HG02981 (cell line): Measurements from ENCODE around the gene BTBD7.

Source experiments
- ATAC-seq: cut with Tn5 transposase; IDR thresholded peaks from one replicate; pipeline ENCODE4 v1.9.1; 2021; ENCODE audit warnings: mild to moderate bottlenecking, moderate library complexity; ENCODE audit not compliant: unreplicated experiment

Gene BTBD7

GRCh38 chr14:93302688-93303581 is 29.9 kb downstream of the BTBD7 start:
- ATAC-seq, result no peak

- ATAC-seq, result no peak
Measured at GRCh38 chr14:93301821-93302447, 30.9 kb downstream of the BTBD7 start.

GRCh38 chr14:93299866-93300265 is 33.0 kb downstream of the BTBD7 start:
- no peak for ATAC-seq

GRCh38 chr14:93299416-93299815 is 33.4 kb downstream of the BTBD7 start:
- no peak for ATAC-seq

GRCh38 chr14:93295541-93296220 is 37.2 kb downstream of the BTBD7 start:
- no peak for ATAC-seq

GRCh38 chr14:93286212-93286890 is 46.5 kb downstream of the BTBD7 start:
- ATAC-seq, result no peak

GRCh38 chr14:93285044-93285443 is 47.8 kb downstream of the BTBD7 start:
- no peak for ATAC-seq

- no peak for ATAC-seq
Measured at GRCh38 chr14:93281937-93282336, 50.9 kb downstream of the BTBD7 start.

- ATAC-seq, result no peak
Measured at GRCh38 chr14:93280743-93281142, 52.1 kb downstream of the BTBD7 start.

GRCh38 chr14:93276031-93276716 is 56.7 kb downstream of the BTBD7 start:
- no peak for ATAC-seq

GRCh38 chr14:93274055-93274806 is 58.6 kb downstream of the BTBD7 start:
- no peak for ATAC-seq

GRCh38 chr14:93271111-93271510 is 61.7 kb downstream of the BTBD7 start:
- ATAC-seq, result no peak

- no peak for ATAC-seq
Measured at GRCh38 chr14:93269341-93270068, 63.3 kb downstream of the BTBD7 start.

- no peak for ATAC-seq
Measured at GRCh38 chr14:93268406-93268805, 64.4 kb downstream of the BTBD7 start.

GRCh38 chr14:93267149-93267711 is 65.6 kb downstream of the BTBD7 start:
- ATAC-seq, result no peak

- no peak for ATAC-seq
Measured at GRCh38 chr14:93266127-93266526, 66.7 kb downstream of the BTBD7 start.

- no peak for ATAC-seq
Measured at GRCh38 chr14:93263416-93263815, 69.4 kb downstream of the BTBD7 start.

GRCh38 chr14:93262446-93262845 is 70.4 kb downstream of the BTBD7 start:
- ATAC-seq, result no peak
